Retinal pigment epithelial cell (primary cell): Measurements from ENCODE around the gene KLF6.
A peak's percentile ranks its signal among the peaks of the same experiment; 100 is the strongest.

Experiments used
- DNase-seq: peaks from one replicate; pipeline ENCODE4 v3.0.0-alpha.2; 2010; ENCODE audit warnings: low read depth
- H3K4me3 ChIP-seq: 2 replicates; pipeline ENCODE4 v1.5.1; 2011; ENCODE audit warnings: mild to moderate bottlenecking, low read length, control low read depth, moderate library complexity
- CTCF ChIP-seq: conservative IDR thresholded peaks from 2 replicates; pipeline ENCODE4 v1.5.1; 2011; ENCODE audit warnings: low read depth, low read length, control low read depth, inconsistent platforms

KLF6 gene

GRCh38 chr10:3789621-3790020 lies 4.6 kb upstream of the KLF6 start:
- no peak overlapping the region for H3K4me3 ChIP-seq
- DNase-seq: no peak
- TF ChIP-seq CTCF: no peak

- no peak for TF ChIP-seq CTCF
- H3K4me3 ChIP-seq: no peak overlapping the region
- DNase-seq: no peak
These were observed 2.8 kb upstream of the KLF6 start for GRCh38 chr10:3787816-3788215.

GRCh38 chr10:3787016-3787400 lies 2.0 kb upstream of the KLF6 start:
- no peak for TF ChIP-seq CTCF
- H3K4me3 ChIP-seq: no peak overlapping the region
- no peak for DNase-seq

- H3K4me3 ChIP-seq: peak overlapping the region; percentile 63
- DNase-seq: no peak
- no peak for TF ChIP-seq CTCF
These were observed 1.4 kb upstream of the KLF6 start for GRCh38 chr10:3786295-3787015.

GRCh38 chr10:3785851-3786271 lies 852 bp upstream of the KLF6 start:
- H3K4me3 ChIP-seq: peak overlapping the region; percentile 63
- no peak for DNase-seq
- TF ChIP-seq CTCF: no peak

GRCh38 chr10:3785251-3785850 lies 342 bp upstream of the KLF6 start:
- no peak for TF ChIP-seq CTCF
- peak overlapping the region; percentile 90 for H3K4me3 ChIP-seq
- peak; percentile 81 for DNase-seq
